GM12878 (cell line): ENCODE data around the gene ZBTB7B. TPM values are rescaled to one million over a fixed set of nuclear protein-coding genes. Genes with fewer than 3 reads are reported as not detected.

Source experiments
- ATAC-seq: fragments of 200-7000 bp; cut with Tn5 transposase; 3 replicates; pipeline ENCODE4 v1.9.1; 2020; ENCODE audit warnings: mild to moderate bottlenecking, moderate library complexity
- BruUV-seq: library from RNA; stranded (reverse); fragments of 400-500 nt; replicated peaks from 2 replicates; lab custom pipeline; 2021; lab: Mats Ljungman, UMichigan
- CTCF ChIA-PET: fragments of 300-600 bp; sonication (Branson Sonifier 250); formaldehyde crosslinking; extraction: SDS; loops from one replicate; lab custom pipeline; 2021; ENCODE audit warnings: inconsistent platforms; lab: Yijun Ruan, JAX
- POLR2A ChIA-PET: fragments of 350-600 bp; formaldehyde crosslinking; extraction: SDS; loops from one replicate; lab custom pipeline; 2021; ENCODE audit warnings: inconsistent platforms; lab: Charles Lee
- RAD21 ChIA-PET: fragments of 300-600 bp; sonication (Branson Sonifier 250); formaldehyde crosslinking; loops from one replicate; lab custom pipeline; 2023; ENCODE audit warnings: antibody characterized with exemption; ENCODE audit not compliant: unreplicated experiment; lab: Charles Lee
- SMC1A ChIA-PET: fragments of 300-600 bp; sonication (Branson Sonifier 250); formaldehyde crosslinking; loops from one replicate; lab custom pipeline; 2023; ENCODE audit not compliant: unreplicated experiment, uncharacterized antibody; lab: Charles Lee
- DNase-seq: peaks from one replicate; pipeline ENCODE4 v3.0.0-alpha.2; 2011; ENCODE audit warnings: low read depth, low spot score
- FAIRE-seq: peaks from 3 replicates; lab custom pipeline; 2011; peaks lifted over from hg19 to GRCh38; lab: Jason Lieb, UNC
- H2AFZ ChIP-seq: 2 replicates; pipeline ENCODE4 v1.6.0; 2011; ENCODE audit warnings: low read depth, low read length, control low read depth; ENCODE audit not compliant: control insufficient read depth
- H3K27ac ChIP-seq: 2 replicates; pipeline ENCODE4 v1.5.1; 2011; ENCODE audit warnings: control low read depth; ENCODE audit not compliant: control insufficient read depth, insufficient read depth
- H3K27me3 ChIP-seq, 2 experiments: replicated peaks in 1 of 2; 2 replicates each; pipeline versions ENCODE4 v1.6.0 to v1.6.1; 2011; ENCODE audit warnings: low read length in 1 of 2; ENCODE audit not compliant: control insufficient read depth in 2 of 2, insufficient read depth in 2 of 2
- H3K36me3 ChIP-seq, 2 experiments: 2 replicates each; pipeline ENCODE4 v1.5.1; 2011; ENCODE audit warnings: low read length in 1 of 2; ENCODE audit not compliant: control insufficient read depth in 2 of 2, insufficient read depth in 2 of 2
- H3K4me1 ChIP-seq: 2 replicates; pipeline ENCODE4 v1.6.1; 2011; ENCODE audit warnings: mild to moderate bottlenecking, low read length, moderate library complexity, mixed read lengths; ENCODE audit not compliant: control insufficient read depth, insufficient read depth
- H3K4me2 ChIP-seq: 2 replicates; pipeline ENCODE4 v1.6.0; 2011; ENCODE audit warnings: control low read depth; ENCODE audit not compliant: control insufficient read depth, insufficient read depth
- H3K4me3 ChIP-seq: fragments of 200-600 bp; sonication (generic); 2 replicates; pipeline ENCODE4 v1.5.1; 2016
- H3K79me2 ChIP-seq: 2 replicates; pipeline ENCODE4 v1.6.0; 2011; ENCODE audit warnings: low read length; ENCODE audit not compliant: control insufficient read depth, insufficient read depth
- H3K9ac ChIP-seq: 2 replicates; pipeline ENCODE4 v1.8.0; 2011; ENCODE audit warnings: low read length, control low read depth, mixed read lengths; ENCODE audit not compliant: control insufficient read depth, insufficient read depth
- H3K9me3 ChIP-seq: replicated peaks from 3 replicates; pipeline ENCODE4 v1.5.1; 2011; ENCODE audit warnings: mild to moderate bottlenecking, low read length; ENCODE audit not compliant: control insufficient read depth, insufficient read depth
- H4K20me1 ChIP-seq: 2 replicates; pipeline ENCODE4 v1.6.0; 2011; ENCODE audit not compliant: control insufficient read depth, insufficient read depth
- ATF2 ChIP-seq: IDR thresholded peaks from 2 replicates; pipeline ENCODE4 v1.6.1; 2012; ENCODE audit warnings: low read length, inconsistent platforms
- CTCF ChIP-seq, 3 experiments: IDR thresholded peaks in 2 of 3; conservative IDR thresholded peaks in 1 of 3; 2 replicates each; pipeline ENCODE4 v1.5.1; 2011; ENCODE audit warnings: low read depth in 3 of 3, low read length in 3 of 3, mild to moderate bottlenecking in 3 of 3, control low read depth in 2 of 3, moderate library complexity in 2 of 3, inconsistent platforms in 1 of 3, mixed read lengths in 1 of 3; ENCODE audit not compliant: control insufficient read depth in 2 of 3, insufficient read depth in 1 of 3; ENCODE audit errors: extremely low read depth in 1 of 3
- KAT2A ChIP-seq: conservative IDR thresholded peaks from 2 replicates; pipeline ENCODE4 v1.6.1; 2011; ENCODE audit warnings: low read depth, low read length; ENCODE audit not compliant: control insufficient read depth
- MAX ChIP-seq: IDR thresholded peaks from 2 replicates; pipeline ENCODE4 v1.6.1; 2012; ENCODE audit warnings: low read depth, low read length, improper control_type of control experiment
- MEF2B ChIP-seq: fragments of 450-650 bp; IDR thresholded peaks from 2 replicates; pipeline ENCODE4 v1.6.1; 2018; ENCODE audit warnings: mild to moderate bottlenecking, moderate library complexity; ENCODE audit not compliant: partially characterized antibody, poor library complexity, severe bottlenecking
- PML ChIP-seq: IDR thresholded peaks from 2 replicates; pipeline ENCODE4 v1.6.1; 2012; ENCODE audit warnings: low read length, inconsistent platforms
- RBBP5 ChIP-seq: fragments of 200-600 bp; sonication (generic); conservative IDR thresholded peaks from 2 replicates; pipeline ENCODE4 v1.6.1; 2016
- USF2 ChIP-seq: IDR thresholded peaks from 2 replicates; pipeline ENCODE4 v1.6.1; 2011; ENCODE audit warnings: low read depth, low read length, improper control_type of control experiment, borderline replicate concordance
- ZNF592 ChIP-seq: fragments of 450-650 bp; IDR thresholded peaks from 2 replicates; pipeline ENCODE4 v1.6.1; 2017; ENCODE audit warnings: mild to moderate bottlenecking, moderate library complexity
- ZNF687 ChIP-seq: fragments of 450-650 bp; IDR thresholded peaks from 2 replicates; pipeline ENCODE4 v1.6.1; 2017; ENCODE audit warnings: mild to moderate bottlenecking, moderate library complexity
- WGBS: methylation state at CpG from one replicate; pipeline ENCODE4 v1.1.6; 2016; ENCODE audit warnings: low lambda C conversion rate; ENCODE audit not compliant: insufficient replicate concordance, insufficient coverage; ENCODE audit errors: missing lambda C conversion rate; 5-methylcytosine and 5-hydroxymethylcytosine counted together
- in situ Hi-C: fragments of 300-500 bp; cut with MboI; formaldehyde crosslinking; loops from 9 replicates; pipeline ENCODE4 v1.14.3; 2018; ENCODE audit warnings: mixed read lengths
- intact Hi-C: fragments of 100-400 bp; cut with micrococcal nuclease; formaldehyde crosslinking; loops from one replicate; pipeline ENCODE4 v1.14.2; 2022; ENCODE audit not compliant: unreplicated experiment
- polyA plus RNA-seq, 11 experiments: library from polyadenylated mRNA; depleted of rRNA in 4 of 11; unstranded in 6 of 11; stranded (reverse) in 5 of 11; fragments of >200 nt; fragmentation: Nextera tagmentation in 4 of 11; fragmentation: Illumina TruSeq in 1 of 11; extraction: Ambion mirVana in 4 of 11; extraction: Trizol in 1 of 11; gene quantifications; 1 replicate in 1 of 11; 2 replicates in 10 of 11; pipeline versions ENCODE4 v1.2.1 to v1.2.3, GENCODE V29; 2011 to 2016; ENCODE audit warnings: inconsistent platforms in 2 of 11, missing spikeins in 2 of 11, low read depth in 1 of 11
- total RNA-seq, 4 experiments: library from RNA; depleted of rRNA in 3 of 4; stranded (reverse); fragments of >200 nt in 3 of 4; fragmentation: Illumina TruSeq in 1 of 4; extraction: Trizol in 1 of 4; gene quantifications; 2 replicates each; pipeline versions ENCODE4 v1.2.1 to v1.2.3, GENCODE V29; 2013 to 2021

ZBTB7B gene
- total and polyA plus RNA-seq, 10 of the 15 experiments (the other 5 are each of a cell fraction or from before 2014, with no cell fraction given), result 0.11 to 44.9 (median 11.3) TPM

GRCh38 chr1:155057104-155057503 is 54.5 kb downstream of the ZBTB7B start:
- Histone ChIP-seq H2AFZ (no peak overlapping the region), H4K20me1 (no peaks in the 10 kb centered on the region), H3K36me3 (no peaks in the 10 kb centered on the region), H3K4me1 (peaks cover 12% of the 10 kb centered on the region), H3K9me3 (no peaks in the 10 kb centered on the region), H3K9ac (no peak overlapping the region), H3K27ac (no peak overlapping the region), H3K4me2 (no peak overlapping the region), H3K27me3 (no peaks in the 10 kb centered on the region), H3K4me3 (no peak overlapping the region), H3K79me2 (no peaks in the 10 kb centered on the region)
- SMC1A ChIA-PET, result no interaction called here
- intact Hi-C loops, result no loop called here
- DNase-seq (no peak), ATAC-seq (no peak), FAIRE-seq (no peak)
- POLR2A ChIA-PET, result no interaction called here
- BruUV-seq, result no TSS peak
- RAD21 ChIA-PET, result interaction anchor here (3.0 kb wide), 1 partner anchor 13 kb away, joined by 14 read pairs; no protein-coding TSS in a partner anchor
- CTCF ChIA-PET, result interaction anchor here (0.6 to 15.5 kb wide), 6 partner anchors 11 to 376 kb away, joined by 4 to 195 read pairs (median 4); no protein-coding TSS in a partner anchor
- in situ Hi-C loops, result no loop called here
- WGBS, result 81% methylated on average over 8 of the region's 8 CpGs
- no peak for TF ChIP-seq PML
- no peak for TF ChIP-seq MAX
- TF ChIP-seq USF2, result no peak
- TF ChIP-seq KAT2A, result no peak
- no peak for TF ChIP-seq MEF2B
- TF ChIP-seq RBBP5, result no peak
- TF ChIP-seq CTCF (IDR thresholded peaks at IDR 0.05 in 2 of 3, conservative IDR thresholded peaks at IDR 0.05 in 1 of 3; ENCODE audit: control insufficient read depth in 2 of 3, extremely low read depth in 1 of 3, insufficient read depth in 1 of 3, low read depth in 3 of 3, low read length in 3 of 3), result no peak
- no peak for TF ChIP-seq ZNF592
- TF ChIP-seq ZNF687, result no peak
- no peak for TF ChIP-seq ATF2
